ENCODE results near the gene NUMA1. TPM values are rescaled to one million over a fixed set of nuclear protein-coding genes. Genes with fewer than 3 reads are reported as not detected.

NUMA1 gene
- total and polyA plus RNA-seq, 2 of the 8 experiments (the other 6 are each of a cell fraction or from before 2014, with no cell fraction given): 101 to 107 TPM

- TF ChIP-seq KDM4A (IDR thresholded peaks at IDR 0.05; ENCODE audit: low read depth, low read length, severe bottlenecking) (no peak), EZH2 (IDR thresholded peaks at IDR 0.05; ENCODE audit: low read depth, low read length, severe bottlenecking) (no peak), SP2 (IDR thresholded peaks at IDR 0.05; ENCODE audit: low read length) (no peak)
Measured at GRCh38 chr11:71988050-71988449, 92.3 kb downstream of the NUMA1 start (continued).
